ENCODE results near the gene PRKCD.

Gene PRKCD

DNA sequence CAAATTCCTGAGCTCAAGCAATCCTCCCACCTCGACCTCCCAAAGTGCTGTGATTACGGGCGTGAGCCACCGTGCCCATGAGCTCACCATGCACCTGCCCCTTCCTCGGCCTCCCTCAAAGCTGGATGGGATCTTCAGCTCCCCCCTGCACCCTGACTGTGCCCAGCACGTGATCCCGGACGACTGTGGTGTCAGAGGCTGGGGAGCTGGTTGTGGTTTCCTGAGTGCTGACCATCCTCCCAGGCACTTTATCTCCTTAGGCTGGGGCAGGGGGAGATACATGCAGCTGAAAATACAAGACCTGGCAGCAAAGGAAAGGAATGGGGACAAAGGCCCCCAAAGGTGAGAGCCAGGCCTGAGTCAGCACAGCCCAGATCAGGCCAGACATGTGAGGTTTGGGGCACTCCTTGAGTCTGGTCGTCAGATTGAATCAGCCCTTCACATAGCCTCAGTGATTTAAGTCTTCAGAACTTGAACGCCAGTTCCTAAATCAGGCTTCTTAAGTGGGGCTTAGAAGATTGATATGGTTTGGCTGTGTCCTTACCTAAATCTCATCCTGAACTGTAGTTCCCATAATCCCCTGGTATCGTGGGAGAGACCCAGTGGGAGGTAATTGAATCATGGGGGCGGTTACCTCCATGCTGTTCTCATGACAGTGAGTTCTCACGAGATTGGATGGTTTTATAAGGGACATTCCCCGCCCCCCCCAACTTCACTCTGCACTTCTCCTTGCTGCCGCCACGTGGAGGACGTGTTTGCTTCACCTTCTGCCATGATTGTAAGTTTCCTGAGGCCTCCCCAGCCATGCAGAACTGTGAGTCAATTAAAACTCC, 35.8 kb downstream of the PRKCD start:
- TF ChIP-seq CTCF (IDR thresholded peaks at IDR 0.05; ENCODE audit: insufficient read depth, low read depth, low read length, missing control alignments) = peak; percentile 42
- H3K4me3 ChIP-seq (ENCODE audit: low read depth, low read length) = peak overlapping the region; percentile 65
- peak; percentile 96 for DNase-seq (ENCODE audit: low read depth)

GRCh38 chr3:53198256-53198977, 37.4 kb downstream of the PRKCD start:
- no peak for TF ChIP-seq CTCF (IDR thresholded peaks at IDR 0.05; ENCODE audit: insufficient read depth, low read depth, low read length, missing control alignments)
- no peak for DNase-seq (ENCODE audit: low read depth)
- H3K4me3 ChIP-seq (ENCODE audit: low read depth, low read length) = peak overlapping the region; percentile 65

DNA sequence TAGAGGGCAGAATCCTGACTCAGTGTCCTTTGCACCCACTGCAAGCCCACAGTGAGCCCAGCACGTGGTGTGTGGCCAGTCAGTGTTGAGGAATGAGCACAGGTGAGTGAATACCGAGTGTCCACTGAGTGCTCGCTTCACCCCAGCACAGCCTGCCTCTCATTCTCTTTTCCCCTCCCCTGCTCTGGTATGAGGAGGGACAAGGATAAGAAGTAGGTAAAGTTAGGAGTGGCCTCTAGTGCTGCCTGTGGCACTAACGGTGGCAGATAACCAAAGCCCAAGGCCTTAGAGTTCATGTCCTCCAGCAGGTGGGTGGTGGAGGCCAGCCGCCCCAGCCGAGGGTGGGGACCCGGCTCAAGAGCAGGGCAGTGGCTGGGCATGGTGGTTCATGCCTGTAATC, 38.0 kb downstream of the PRKCD start:
- no peak for DNase-seq (ENCODE audit: low read depth)
- H3K4me3 ChIP-seq (ENCODE audit: low read depth, low read length) = no peak overlapping the region
- no peak for TF ChIP-seq CTCF (IDR thresholded peaks at IDR 0.05; ENCODE audit: insufficient read depth, low read depth, low read length, missing control alignments)

- no peak overlapping the region for H3K4me3 ChIP-seq (ENCODE audit: low read depth, low read length)
- no peak for TF ChIP-seq CTCF (IDR thresholded peaks at IDR 0.05; ENCODE audit: insufficient read depth, low read depth, low read length, missing control alignments)
- no peak for DNase-seq (ENCODE audit: low read depth)
Observed at GRCh38 chr3:53199834-53200233, 38.8 kb downstream of the PRKCD start.

- H3K4me3 ChIP-seq (ENCODE audit: low read depth, low read length) = no peak overlapping the region
- no peak for DNase-seq (ENCODE audit: low read depth)
- no peak for TF ChIP-seq CTCF (IDR thresholded peaks at IDR 0.05; ENCODE audit: insufficient read depth, low read depth, low read length, missing control alignments)
Observed at GRCh38 chr3:53200501-53201498, 39.8 kb downstream of the PRKCD start.

- no peak for TF ChIP-seq CTCF (IDR thresholded peaks at IDR 0.05; ENCODE audit: insufficient read depth, low read depth, low read length, missing control alignments)
- H3K4me3 ChIP-seq (ENCODE audit: low read depth, low read length) = no peak overlapping the region
- no peak for DNase-seq (ENCODE audit: low read depth)
Observed at GRCh38 chr3:53202331-53203015, 41.5 kb downstream of the PRKCD start.

Data from GM12865 (cell line).